ENCODE measurements around the gene S100PBP.

DNA sequence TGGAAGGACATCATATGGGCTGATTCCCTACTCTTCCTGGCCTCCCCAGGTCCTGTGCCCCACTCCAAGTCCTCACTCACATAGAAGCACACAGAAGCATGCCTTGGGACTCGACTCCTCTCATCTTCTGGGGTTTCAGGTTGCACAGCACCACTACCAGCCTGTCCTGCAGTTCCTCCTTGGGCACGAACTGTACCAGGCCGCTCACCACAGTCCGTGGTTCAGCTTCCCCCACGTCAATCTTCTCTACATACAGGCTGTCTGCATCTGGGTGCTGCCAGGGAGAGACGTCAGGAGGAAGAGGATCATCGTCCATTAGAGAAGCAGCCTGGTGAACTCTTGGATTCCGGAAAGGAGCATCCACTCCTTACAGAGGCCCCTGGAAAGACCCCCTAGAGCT is 37.4 kb upstream of the S100PBP start:
- TF ChIP-seq, protein P1, sequence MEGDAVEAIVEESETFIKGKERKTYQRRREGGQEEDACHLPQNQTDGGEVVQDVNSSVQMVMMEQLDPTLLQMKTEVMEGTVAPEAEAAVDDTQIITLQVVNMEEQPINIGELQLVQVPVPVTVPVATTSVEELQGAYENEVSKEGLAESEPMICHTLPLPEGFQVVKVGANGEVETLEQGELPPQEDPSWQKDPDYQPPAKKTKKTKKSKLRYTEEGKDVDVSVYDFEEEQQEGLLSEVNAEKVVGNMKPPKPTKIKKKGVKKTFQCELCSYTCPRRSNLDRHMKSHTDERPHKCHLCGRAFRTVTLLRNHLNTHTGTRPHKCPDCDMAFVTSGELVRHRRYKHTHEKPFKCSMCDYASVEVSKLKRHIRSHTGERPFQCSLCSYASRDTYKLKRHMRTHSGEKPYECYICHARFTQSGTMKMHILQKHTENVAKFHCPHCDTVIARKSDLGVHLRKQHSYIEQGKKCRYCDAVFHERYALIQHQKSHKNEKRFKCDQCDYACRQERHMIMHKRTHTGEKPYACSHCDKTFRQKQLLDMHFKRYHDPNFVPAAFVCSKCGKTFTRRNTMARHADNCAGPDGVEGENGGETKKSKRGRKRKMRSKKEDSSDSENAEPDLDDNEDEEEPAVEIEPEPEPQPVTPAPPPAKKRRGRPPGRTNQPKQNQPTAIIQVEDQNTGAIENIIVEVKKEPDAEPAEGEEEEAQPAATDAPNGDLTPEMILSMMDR (conservative IDR thresholded peaks at IDR 0.05; ENCODE audit: low read depth, low read length): no peak
- no peak for TF ChIP-seq EZH2 (IDR thresholded peaks at IDR 0.05; ENCODE audit: borderline replicate concordance, low read depth, low read length, poor library complexity, severe bottlenecking)
